Effector CD4-positive, alpha-beta T cell (primary cell): Measurements from ENCODE around the gene VMO1.
A peak's percentile ranks its signal among the peaks of the same experiment; 100 is the strongest.

Experiments used
- DNase-seq: peaks from one replicate; pipeline ENCODE4 v3.0.0-alpha.2; 2020

Gene VMO1

DNA sequence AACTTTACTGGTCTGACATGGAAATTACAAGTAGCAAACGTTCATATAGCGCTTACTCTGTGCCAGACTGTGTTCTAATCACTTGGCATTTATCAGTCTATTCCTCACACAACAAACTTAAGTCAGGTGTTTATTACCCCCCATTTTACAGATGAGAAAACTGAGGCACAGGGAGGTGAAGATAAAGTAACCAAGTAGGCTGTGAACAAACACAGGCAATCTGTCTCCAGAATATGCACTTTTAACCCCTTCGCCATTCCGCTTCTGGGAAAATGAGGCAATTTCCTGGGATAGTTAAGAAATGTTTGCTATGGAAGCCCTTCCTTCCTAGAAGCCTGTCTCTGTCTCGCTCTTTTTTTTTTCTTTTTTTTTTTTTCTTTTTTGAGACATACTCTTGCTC lies 34.2 kb downstream of the VMO1 start:
- DNase-seq: no peak

DNA sequence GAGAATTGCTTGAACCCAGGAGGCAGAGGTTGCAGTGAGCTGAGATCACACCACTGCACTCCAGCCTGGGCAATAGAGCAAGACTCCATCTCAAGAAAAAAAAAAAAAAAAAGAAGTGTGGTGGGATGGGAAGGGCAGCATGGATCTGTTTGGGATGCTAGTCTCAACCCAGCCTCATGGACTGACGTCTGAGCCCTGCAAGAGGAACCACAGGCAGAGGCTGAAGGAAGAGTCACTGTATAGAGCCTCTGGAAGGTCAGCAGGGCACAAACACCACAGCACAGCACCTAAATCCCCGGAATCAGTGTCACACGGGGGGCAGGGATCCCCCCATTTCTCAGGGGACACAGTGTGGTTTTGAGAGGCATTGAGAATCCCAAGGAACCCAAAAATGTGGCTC lies 35.6 kb downstream of the VMO1 start:
- DNase-seq: no peak

DNA sequence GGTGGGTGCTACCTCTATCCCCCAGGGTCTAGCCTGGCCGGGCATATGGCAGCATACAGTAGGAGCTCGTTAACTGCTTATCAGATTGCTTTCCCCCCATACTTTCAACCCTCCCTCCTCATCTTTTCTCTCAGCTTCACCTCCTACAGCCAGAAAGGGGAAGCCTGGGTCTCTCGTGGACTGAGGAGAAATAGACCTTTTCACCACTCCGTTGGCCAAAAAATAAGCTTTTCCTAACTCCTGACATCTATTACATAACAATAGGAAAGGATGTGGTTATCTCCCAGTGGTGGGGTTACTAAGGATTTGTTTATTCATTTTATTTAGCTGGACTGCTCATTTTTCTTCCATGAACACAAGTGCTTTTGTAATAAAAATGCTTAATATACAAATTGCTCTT lies 37.5 kb downstream of the VMO1 start:
- no peak for DNase-seq

- DNase-seq: no peak
These were observed 38.3 kb downstream of the VMO1 start for GRCh38 chr17:4747847-4748246.

- DNase-seq: no peak
These were observed 40.9 kb downstream of the VMO1 start for GRCh38 chr17:4744999-4745969.

GRCh38 chr17:4743898-4744297 lies 42.3 kb downstream of the VMO1 start:
- no peak for DNase-seq

DNA sequence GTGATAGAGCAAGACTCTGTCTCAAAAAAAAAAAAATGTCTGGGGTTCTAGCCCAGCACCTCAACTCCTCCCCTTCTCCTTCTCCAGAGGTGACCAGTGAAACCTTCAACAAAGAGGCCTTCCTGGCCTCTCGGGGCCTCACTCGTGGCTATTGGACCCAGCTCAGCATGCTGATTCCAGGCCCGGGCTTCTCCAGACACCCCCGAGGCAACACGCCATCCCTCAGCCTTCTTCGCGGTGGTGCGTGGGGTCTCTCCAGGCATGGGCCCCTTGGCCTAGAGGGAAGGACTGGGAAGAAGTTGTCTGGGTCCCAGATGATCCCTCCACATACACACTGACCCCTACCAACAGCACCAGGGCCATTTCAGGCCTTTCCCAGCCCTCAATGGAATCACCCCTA lies 42.9 kb downstream of the VMO1 start:
- DNase-seq: no peak

DNA sequence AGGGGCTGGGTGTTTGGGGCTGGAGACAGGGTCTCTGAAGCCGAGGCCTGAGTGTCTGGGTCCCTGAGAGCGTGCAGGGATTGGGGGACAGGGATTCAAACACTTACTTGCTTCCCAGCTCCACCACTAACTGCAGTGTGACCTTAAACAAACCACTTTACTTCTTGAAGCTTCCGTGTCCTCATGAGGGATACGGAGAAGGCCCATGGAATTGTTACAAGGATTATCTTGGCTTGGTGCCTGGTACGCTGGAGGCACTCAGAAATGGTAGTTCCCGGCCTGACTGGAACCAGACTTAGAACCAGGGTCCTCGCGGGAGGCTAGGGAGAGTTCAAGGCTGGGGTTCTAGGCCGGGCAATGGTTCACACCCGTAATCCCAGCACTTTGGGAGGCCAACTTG lies 43.5 kb downstream of the VMO1 start:
- DNase-seq: no peak

DNA sequence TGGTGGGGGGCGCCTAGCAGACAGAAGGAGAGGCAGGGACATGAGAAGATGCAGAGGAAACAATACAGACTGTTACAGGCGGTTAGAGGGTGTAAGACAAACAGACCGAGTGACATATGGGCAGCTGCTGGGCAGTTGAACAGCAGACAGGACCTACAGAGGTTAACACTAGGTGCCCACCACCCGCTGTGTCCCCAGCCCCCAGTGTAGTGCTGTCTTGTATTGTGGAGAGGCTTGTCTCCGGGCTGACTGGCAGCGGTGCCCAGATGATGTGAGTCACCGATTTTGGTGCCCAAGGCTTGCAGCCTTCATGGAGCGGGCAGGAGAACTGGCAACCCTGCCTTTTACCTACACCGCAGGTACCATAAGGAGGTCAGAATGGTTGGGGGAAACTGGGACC lies 44.0 kb downstream of the VMO1 start:
- no peak for DNase-seq

- no peak for DNase-seq
These were observed 44.6 kb downstream of the VMO1 start for GRCh38 chr17:4741544-4741943.

GRCh38 chr17:4740584-4740983 lies 45.6 kb downstream of the VMO1 start:
- no peak for DNase-seq

- no peak for DNase-seq
These were observed 46.2 kb downstream of the VMO1 start for GRCh38 chr17:4740025-4740351.

GRCh38 chr17:4739122-4740024 lies 46.8 kb downstream of the VMO1 start, which contains the start of the genes CXCL16 and ZMYND15:
Gene CXCL16 (minus strand): TSS chr17:4739928. CDS start chr17:4739339, 589 bp downstream.
Gene ZMYND15 (plus strand): TSS chr17:4739833. CDS start chr17:4740549, 716 bp downstream.
- peak; percentile 59 for DNase-seq

DNA sequence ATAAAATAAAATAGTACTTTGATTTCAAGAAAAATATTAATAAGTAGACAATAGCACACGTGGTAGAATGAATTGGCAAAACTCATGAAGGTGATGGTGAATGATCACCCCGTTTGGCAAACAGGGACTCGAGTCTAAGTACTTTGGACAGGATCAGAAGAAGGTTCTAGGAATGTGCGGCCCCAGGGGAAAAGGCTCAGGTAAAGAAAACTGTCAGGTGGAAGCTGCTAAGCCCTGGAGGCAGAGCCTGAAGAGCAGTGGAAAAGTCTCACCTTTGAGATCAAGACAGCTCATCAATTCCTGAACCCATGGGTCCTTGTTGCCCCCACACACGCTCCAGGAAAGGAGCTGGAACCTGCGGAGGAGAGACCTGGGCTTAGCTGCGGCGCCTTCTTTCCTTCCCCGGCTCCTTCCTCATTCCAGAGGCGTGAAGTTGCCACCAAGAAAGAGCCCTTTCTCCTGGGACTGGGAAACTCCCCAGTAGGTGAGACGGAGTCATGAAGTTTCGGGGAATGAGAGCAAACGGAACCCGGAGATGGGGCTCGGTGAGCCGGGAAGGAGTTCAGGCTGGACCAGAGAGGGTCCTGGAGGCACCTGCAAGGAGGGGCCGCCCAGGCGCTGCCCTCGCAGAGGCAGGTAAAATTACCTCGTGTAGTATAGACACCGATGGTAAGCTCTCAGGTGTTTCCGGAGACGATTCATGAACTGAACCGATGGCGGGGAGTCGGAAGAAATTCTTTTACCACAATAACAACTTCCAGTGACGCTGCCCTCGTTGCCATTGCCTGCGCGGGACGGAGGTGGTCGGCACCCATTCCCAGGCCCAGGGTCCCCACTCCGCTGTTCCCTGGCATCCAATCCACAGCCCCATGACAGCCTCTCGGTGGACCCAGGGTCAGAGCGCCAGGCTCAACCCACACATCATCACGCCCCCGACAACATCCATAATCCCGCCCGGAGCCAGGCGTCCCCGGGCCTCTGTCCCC lies 47.7 kb downstream of the VMO1 start:
- DNase-seq: peak; percentile 20

- no peak for DNase-seq
These were observed 50.1 kb downstream of the VMO1 start for GRCh38 chr17:4735876-4736651.
